Common myeloid progenitor, CD34-positive (primary cell): ENCODE measurements around the gene ZDHHC14.

Source experiments
- CTCF ChIA-PET: fragments of 350-600 bp; sonication (Branson Sonifier 250); formaldehyde crosslinking; loops from one replicate; lab custom pipeline; 2021; ENCODE audit warnings: antibody characterized with exemption; lab: Charles Lee
- POLR2A ChIA-PET: fragments of 350-600 bp; sonication (Branson Sonifier 250); formaldehyde crosslinking; loops from one replicate; lab custom pipeline; 2021; ENCODE audit warnings: antibody characterized with exemption; lab: Charles Lee
- DNase-seq, 3 donors: peaks; one replicate each; pipeline versions ENCODE4 v3.0.0 to v3.0.0-alpha.2; 2013
- H3K27ac ChIP-seq, 2 experiments: 1 replicate in 1 of 2; 2 replicates in 1 of 2; pipeline ENCODE4 v1.7.0; 2013; ENCODE audit warnings: inconsistent platforms in 2 of 2, low read length in 2 of 2, mild to moderate bottlenecking in 2 of 2, low read depth in 1 of 2, moderate library complexity in 1 of 2; ENCODE audit not compliant: severe bottlenecking in 2 of 2, insufficient read depth in 1 of 2, poor library complexity in 1 of 2
- H3K27me3 ChIP-seq, 5 experiments: replicated peaks in 2 of 5; 1 replicate in 3 of 5; 2 replicates in 2 of 5; pipeline versions ENCODE4 v1.6.1 to v1.7.0; 2013; ENCODE audit warnings: low read length in 4 of 5, mild to moderate bottlenecking in 2 of 5, moderate library complexity in 2 of 5, inconsistent platforms in 1 of 5; ENCODE audit not compliant: insufficient read depth in 5 of 5, control insufficient read depth in 4 of 5
- H3K36me3 ChIP-seq, 4 experiments: 1 replicate in 2 of 4; 2 replicates in 2 of 4; pipeline versions ENCODE4 v1.6.1 to v1.7.0; 2013; ENCODE audit warnings: low read length in 3 of 4, control low read depth in 1 of 4, mild to moderate bottlenecking in 1 of 4; ENCODE audit not compliant: control insufficient read depth in 4 of 4, insufficient read depth in 4 of 4
- H3K4me1 ChIP-seq, 4 experiments: 1 replicate in 3 of 4; 2 replicates in 1 of 4; pipeline versions ENCODE4 v1.6.1 to v1.7.1; 2013; ENCODE audit warnings: low read length in 3 of 4, mild to moderate bottlenecking in 3 of 4, control low read depth in 1 of 4, inconsistent platforms in 1 of 4, moderate library complexity in 1 of 4; ENCODE audit not compliant: control insufficient read depth in 4 of 4, insufficient read depth in 4 of 4; ENCODE audit errors: control extremely low read depth in 1 of 4
- H3K4me3 ChIP-seq, 7 experiments: 1 replicate in 4 of 7; 2 replicates in 3 of 7; pipeline versions ENCODE4 v1.5.1 to v1.7.0; 2013; ENCODE audit warnings: mild to moderate bottlenecking in 7 of 7, low read length in 6 of 7, moderate library complexity in 6 of 7, inconsistent platforms in 2 of 7, low read depth in 2 of 7, control low read depth in 1 of 7; ENCODE audit not compliant: insufficient read depth in 4 of 7, control insufficient read depth in 1 of 7; ENCODE audit errors: extremely low read depth in 1 of 7
- H3K9me3 ChIP-seq, 5 experiments: 1 replicate in 4 of 5; 2 replicates in 1 of 5; pipeline versions ENCODE4 v1.6.1 to v1.7.1; 2013; ENCODE audit warnings: low read length in 4 of 5, mild to moderate bottlenecking in 2 of 5, inconsistent platforms in 1 of 5, low read depth in 1 of 5, moderate library complexity in 1 of 5; ENCODE audit not compliant: control insufficient read depth in 4 of 5, insufficient read depth in 2 of 5; ENCODE audit errors: control extremely low read depth in 1 of 5
- WGBS: methylation state at CpG from one replicate; pipeline ENCODE4 v1.1.5; 2013; ENCODE audit not compliant: insufficient coverage; 5-methylcytosine and 5-hydroxymethylcytosine counted together

Gene ZDHHC14

GRCh38 chr6:157541618-157542413, 160.8 kb downstream of the ZDHHC14 start:
- CTCF ChIA-PET = no interaction called here

GRCh38 chr6:157542414-157543160, 161.6 kb downstream of the ZDHHC14 start:
- Histone ChIP-seq H3K36me3 (peaks cover 0 to 4% (median 3%) of the 10 kb centered on the region in 4 experiments), H3K9me3 (peaks cover 0 to 2% (median 0%) of the 10 kb centered on the region in 5 experiments), H3K27me3 (no peaks in the 10 kb centered on the region), H3K4me3 (no peak overlapping the region), H3K27ac (no peak overlapping the region), H3K4me1 (peaks cover 0 to 26% (median 15%) of the 10 kb centered on the region in 4 experiments)
- no peak for DNase-seq
- 91% methylated on average over 18 of the region's 21 CpGs for WGBS
- ChIA-PET CTCF (interaction anchor here (1.4 to 1.5 kb wide), 2 partner anchors 55 to 72 kb away, joined by 3 to 6 read pairs; no protein-coding TSS in a partner anchor), POLR2A (no interaction called here)

More at GRCh38 chr6:157541618-157542413, 160.8 kb downstream of the ZDHHC14 start:
- no peak for DNase-seq
- no peaks in the 10 kb centered on the region for H3K27me3 ChIP-seq
- POLR2A ChIA-PET = no interaction called here
- peaks cover 0 to 4% (median 3%) of the 10 kb centered on the region in 4 experiments for H3K36me3 ChIP-seq
- 93% methylated on average over 11 of the region's 13 CpGs for WGBS
- H3K4me3 ChIP-seq = no peak overlapping the region
- H3K27ac ChIP-seq = no peak overlapping the region
- H3K4me1 ChIP-seq = peaks cover 3 to 31% (median 15%) of the 10 kb centered on the region in 4 experiments
- no peaks in the 10 kb centered on the region for H3K9me3 ChIP-seq

- Histone ChIP-seq H3K4me1 (peaks cover 0 to 19% (median 14%) of the 10 kb centered on the region in 4 experiments), H3K9me3 (peaks cover 0 to 2% (median 0%) of the 10 kb centered on the region in 5 experiments), H3K27me3 (no peaks in the 10 kb centered on the region), H3K4me3 (no peak overlapping the region), H3K36me3 (peaks cover 0 to 4% (median 3%) of the 10 kb centered on the region in 4 experiments), H3K27ac (no peak overlapping the region)
- DNase-seq = no peak
- POLR2A ChIA-PET = no interaction called here
- CTCF ChIA-PET = interaction anchor here (2.0 kb wide), 1 partner anchor 13 kb away, joined by 5 read pairs; no protein-coding TSS in a partner anchor
- 67% methylated on average over 1 of the region's 3 CpGs for WGBS
These were observed 165.3 kb downstream of the ZDHHC14 start for GRCh38 chr6:157546321-157546720.

DNA sequence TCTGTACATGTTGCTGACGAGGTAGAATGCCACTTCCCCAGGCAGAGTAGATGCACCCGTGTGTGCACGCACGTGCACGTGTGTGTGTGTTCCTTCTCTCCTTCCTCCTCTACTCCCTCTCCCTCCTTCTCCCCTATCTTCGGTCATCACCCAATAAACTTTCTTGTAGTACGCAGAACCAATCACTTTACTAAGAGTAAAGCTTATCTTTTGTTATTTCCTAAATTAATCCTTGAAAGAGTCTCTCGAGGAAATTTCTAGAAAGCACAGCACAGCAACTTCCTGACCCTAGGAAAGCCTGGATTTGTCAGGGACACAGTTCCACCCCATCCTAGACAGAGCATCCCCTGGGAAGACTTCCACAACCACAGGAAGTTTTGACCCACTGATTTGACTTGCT, 166.1 kb downstream of the ZDHHC14 start:
- H3K4me3 ChIP-seq = no peak overlapping the region
- H3K9me3 ChIP-seq = peaks cover 0 to 2% (median 0%) of the 10 kb centered on the region in 5 experiments
- H3K36me3 ChIP-seq = peaks cover 0 to 4% (median 3%) of the 10 kb centered on the region in 4 experiments
- ChIA-PET POLR2A (no interaction called here), CTCF (no interaction called here)
- WGBS = 95% methylated on average over 6 of the region's 8 CpGs
- no peak for DNase-seq
- H3K27ac ChIP-seq = no peak overlapping the region
- H3K4me1 ChIP-seq = peaks cover 0 to 19% (median 14%) of the 10 kb centered on the region in 4 experiments
- no peaks in the 10 kb centered on the region for H3K27me3 ChIP-seq

DNA sequence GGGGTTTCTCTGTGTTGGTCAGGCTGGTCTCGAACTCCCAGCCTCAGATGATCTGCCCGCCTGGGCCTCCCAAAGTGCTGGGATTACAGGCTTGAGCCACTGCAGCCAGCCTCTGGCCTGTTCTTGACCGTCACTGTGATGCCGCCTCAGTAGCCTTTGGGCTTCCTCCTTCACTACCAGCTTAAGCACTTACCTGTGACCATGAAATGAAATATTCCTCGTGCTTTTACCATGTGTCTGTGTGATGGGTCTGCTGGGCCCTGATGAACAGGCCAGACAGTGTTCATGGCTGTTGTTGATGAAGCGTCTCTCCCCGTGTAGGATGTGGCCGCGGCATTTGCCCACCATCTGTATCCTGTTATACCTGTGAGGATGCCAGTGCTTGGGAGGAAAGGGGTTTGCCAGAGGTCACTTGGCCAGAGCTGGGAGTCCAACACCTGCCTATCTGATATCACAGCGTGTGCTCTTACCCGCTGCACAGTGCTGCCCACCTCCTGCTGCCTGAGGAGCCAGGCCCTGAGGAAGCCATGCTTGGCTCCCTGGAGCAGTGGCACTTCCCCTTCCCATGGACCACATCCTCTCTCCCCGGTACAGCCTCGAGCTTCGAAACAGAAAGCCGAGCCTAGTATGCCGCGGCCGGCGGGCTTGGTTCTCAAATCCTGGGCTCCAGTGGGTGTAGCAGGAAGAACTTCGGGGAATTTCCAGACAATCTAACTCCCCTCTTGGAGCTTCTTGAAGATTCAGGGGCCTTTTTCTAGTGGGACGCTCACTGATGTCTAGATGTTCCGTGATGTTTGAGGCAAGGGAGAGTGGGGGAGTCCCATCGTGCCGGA, 167.9 kb downstream of the ZDHHC14 start:
- Histone ChIP-seq H3K27ac (no peak overlapping the region), H3K36me3 (peaks cover 0 to 2% (median 0%) of the 10 kb centered on the region in 4 experiments), H3K9me3 (peaks cover 0 to 2% (median 0%) of the 10 kb centered on the region in 5 experiments), H3K27me3 (no peaks in the 10 kb centered on the region), H3K4me1 (peaks cover 0 to 19% (median 14%) of the 10 kb centered on the region in 4 experiments), H3K4me3 (peak overlapping the region in 4 of 7 experiments; percentile 30 to 62 (median 38))
- ChIA-PET CTCF (interaction anchor here (0.8 to 1.7 kb wide), 5 partner anchors 22 to 87 kb away, joined by 3 to 6 read pairs (median 4); no protein-coding TSS in a partner anchor), POLR2A (no interaction called here)
- peak; percentile 61 to 95 (median 93) for DNase-seq
- WGBS = 42% methylated on average over 22 of the region's 24 CpGs

DNA sequence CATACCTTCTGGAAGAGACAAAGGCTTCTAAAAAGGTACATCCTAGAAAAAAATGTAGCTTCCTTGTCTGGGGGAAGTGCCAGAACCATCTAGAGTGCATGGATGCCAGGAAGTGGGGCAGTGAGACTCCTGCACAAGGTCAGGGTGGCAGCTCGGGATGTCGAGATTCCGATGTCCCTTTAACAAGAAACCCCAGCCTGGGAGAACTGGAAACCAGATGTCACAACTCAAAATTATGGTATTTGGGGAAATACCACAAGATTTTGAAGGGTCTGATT, 168.4 kb downstream of the ZDHHC14 start:
- Histone ChIP-seq H3K36me3 (peaks cover 0 to 2% (median 0%) of the 10 kb centered on the region in 4 experiments), H3K9me3 (peaks cover 0 to 2% (median 0%) of the 10 kb centered on the region in 5 experiments), H3K27me3 (no peaks in the 10 kb centered on the region), H3K27ac (no peak overlapping the region), H3K4me3 (peak overlapping the region in 3 of 7 experiments; percentile 30 to 62 (median 37)), H3K4me1 (peaks cover 0 to 19% (median 14%) of the 10 kb centered on the region in 4 experiments)
- POLR2A ChIA-PET = no interaction called here
- no peak for DNase-seq
- CTCF ChIA-PET = interaction anchor here (0.8 to 1.7 kb wide), 5 partner anchors 22 to 88 kb away, joined by 3 to 6 read pairs (median 4); no protein-coding TSS in a partner anchor
- 96% methylated on average over 3 of the region's 3 CpGs for WGBS
